DLD1 (cell line): ENCODE data around the gene OTP.

ENCODE experiments used
- in situ Hi-C: cut with HindIII; loops from 2 replicates; pipeline ENCODE4 v1.10.0; 2017; ENCODE audit warnings: low sequenced_read_pairs

OTP gene

GRCh38 chr5:77637998-77638762, at the start of gene OTP:
OTP (minus strand) TSS chr5:77638713; CDS start chr5:77638549, 164 bp downstream.
- in situ Hi-C loops, result no loop called here

- in situ Hi-C loops, result no loop called here
Measured at GRCh38 chr5:77683171-77683732, 44.7 kb upstream of the OTP start.

- in situ Hi-C loops, result no loop called here
Measured at GRCh38 chr5:77670526-77670925, 32.0 kb upstream of the OTP start.

GRCh38 chr5:77669677-77670076, 31.2 kb upstream of the OTP start:
- in situ Hi-C loops, result no loop called here

- in situ Hi-C loops, result no loop called here
Measured at GRCh38 chr5:77663090-77663863, 24.8 kb upstream of the OTP start.

- in situ Hi-C loops, result no loop called here
Measured at GRCh38 chr5:77662635-77663034, 24.1 kb upstream of the OTP start.

GRCh38 chr5:77658662-77659061, 20.1 kb upstream of the OTP start:
- in situ Hi-C loops, result no loop called here

GRCh38 chr5:77651343-77651742, 12.8 kb upstream of the OTP start:
- in situ Hi-C loops, result no loop called here

- in situ Hi-C loops, result no loop called here
Measured at GRCh38 chr5:77650686-77651085, 12.2 kb upstream of the OTP start.

GRCh38 chr5:77649776-77650175, 11.3 kb upstream of the OTP start:
- in situ Hi-C loops, result no loop called here

GRCh38 chr5:77645995-77646639, 7.6 kb upstream of the OTP start:
- in situ Hi-C loops, result no loop called here

- in situ Hi-C loops, result no loop called here
Measured at GRCh38 chr5:77645158-77645994, 6.9 kb upstream of the OTP start.

GRCh38 chr5:77644371-77645157, 6.1 kb upstream of the OTP start:
- in situ Hi-C loops, result no loop called here

- in situ Hi-C loops, result no loop called here
Measured at GRCh38 chr5:77643654-77644370, 5.3 kb upstream of the OTP start.

- in situ Hi-C loops, result no loop called here
Measured at GRCh38 chr5:77642738-77643653, 4.5 kb upstream of the OTP start.

GRCh38 chr5:77641963-77642737, 3.6 kb upstream of the OTP start:
- in situ Hi-C loops, result no loop called here

- in situ Hi-C loops, result no loop called here
Measured at GRCh38 chr5:77641397-77641943, 3.0 kb upstream of the OTP start.
